HG02840 (cell line): Measurements from ENCODE around the gene CYP26A1.

Experiments
- ATAC-seq: cut with Tn5 transposase; IDR thresholded peaks from one replicate; pipeline ENCODE4 v1.9.1; 2021; ENCODE audit warnings: mild to moderate bottlenecking, moderate library complexity, moderate number of reproducible peaks; ENCODE audit not compliant: unreplicated experiment, low FRiP score

The CYP26A1 gene, protein sequence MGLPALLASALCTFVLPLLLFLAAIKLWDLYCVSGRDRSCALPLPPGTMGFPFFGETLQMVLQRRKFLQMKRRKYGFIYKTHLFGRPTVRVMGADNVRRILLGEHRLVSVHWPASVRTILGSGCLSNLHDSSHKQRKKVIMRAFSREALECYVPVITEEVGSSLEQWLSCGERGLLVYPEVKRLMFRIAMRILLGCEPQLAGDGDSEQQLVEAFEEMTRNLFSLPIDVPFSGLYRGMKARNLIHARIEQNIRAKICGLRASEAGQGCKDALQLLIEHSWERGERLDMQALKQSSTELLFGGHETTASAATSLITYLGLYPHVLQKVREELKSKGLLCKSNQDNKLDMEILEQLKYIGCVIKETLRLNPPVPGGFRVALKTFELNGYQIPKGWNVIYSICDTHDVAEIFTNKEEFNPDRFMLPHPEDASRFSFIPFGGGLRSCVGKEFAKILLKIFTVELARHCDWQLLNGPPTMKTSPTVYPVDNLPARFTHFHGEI

GRCh38 chr10:93073539-93074146 lies at the start of gene CYP26A1:
CYP26A1 (plus strand) TSS chr10:93073893; CDS start chr10:93073935, 42 bp downstream.
- no peak for ATAC-seq

DNA sequence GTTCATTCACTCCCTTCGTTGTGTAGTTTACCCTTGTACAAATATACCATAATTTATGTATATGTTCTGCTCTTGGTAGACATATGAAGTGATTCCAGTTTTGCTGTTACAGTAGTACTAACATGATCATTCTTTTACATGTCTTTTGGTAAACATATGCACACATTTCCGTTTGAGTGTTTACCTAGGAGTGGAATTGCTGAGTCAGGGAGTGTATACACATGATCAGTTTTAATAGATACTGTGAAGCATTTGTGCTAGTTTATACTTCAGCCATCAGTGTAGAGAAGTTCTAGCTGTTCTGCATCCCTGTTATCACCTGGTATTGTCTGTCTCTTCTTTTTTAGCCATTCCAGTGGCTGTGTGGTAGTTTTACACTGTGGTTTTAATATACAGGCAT lies 47.6 kb upstream of the CYP26A1 start:
- ATAC-seq: no peak

DNA sequence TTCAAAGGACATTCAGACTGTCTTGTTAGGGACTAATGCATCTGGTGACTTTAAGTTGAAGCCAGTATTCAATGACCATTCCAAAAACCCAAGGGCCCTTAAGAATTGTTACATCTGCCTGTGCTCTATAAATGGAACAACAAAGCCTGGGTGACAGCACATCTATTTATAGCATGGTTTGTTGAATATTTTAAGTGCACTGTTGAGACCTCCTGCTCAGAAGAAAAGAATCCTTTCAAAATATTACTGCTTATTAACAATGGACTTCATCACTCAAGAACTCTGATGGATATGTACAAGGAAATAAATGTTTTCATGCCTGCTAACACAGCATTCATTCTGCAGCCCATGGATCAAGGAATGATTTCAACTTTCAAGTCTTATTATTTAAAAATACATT lies 46.2 kb upstream of the CYP26A1 start:
- no peak for ATAC-seq

DNA sequence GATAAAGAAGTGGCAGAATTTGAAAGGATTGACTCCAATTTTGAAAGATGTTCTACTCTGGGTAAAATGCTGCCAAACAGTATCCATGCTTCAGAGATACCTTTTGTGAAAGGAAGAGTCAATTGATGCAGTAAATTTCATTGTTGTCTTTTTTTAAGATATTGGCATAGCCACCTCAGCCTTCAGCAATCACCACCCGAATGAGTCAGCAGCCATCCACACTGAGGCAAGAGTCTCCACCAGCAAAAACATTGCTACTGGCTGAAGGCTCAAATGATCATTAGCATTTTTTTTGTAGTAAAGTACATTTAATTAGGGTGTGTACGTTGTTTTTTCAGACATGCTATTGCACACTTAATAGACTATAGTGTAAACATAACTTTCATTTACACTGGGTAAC lies 44.8 kb upstream of the CYP26A1 start:
- ATAC-seq: no peak

DNA sequence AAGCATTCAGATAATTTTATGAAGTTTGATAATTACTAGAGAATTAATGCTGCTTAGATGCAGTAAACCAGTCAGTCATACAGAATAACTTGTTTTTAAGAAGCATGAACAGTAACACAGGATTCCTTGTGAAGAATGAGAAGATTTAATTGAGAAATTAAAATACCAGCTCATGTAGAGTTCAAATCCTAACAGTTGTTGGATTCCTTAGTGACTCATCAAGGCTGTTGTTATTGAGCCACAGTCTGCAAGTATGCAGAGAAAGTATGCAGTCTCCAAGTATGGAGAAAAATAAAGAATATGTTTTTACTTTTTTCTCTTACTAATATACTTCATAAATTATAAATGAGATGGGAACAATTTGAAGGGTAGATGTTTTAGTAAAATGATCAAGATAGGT lies 43.3 kb upstream of the CYP26A1 start:
- ATAC-seq: no peak

DNA sequence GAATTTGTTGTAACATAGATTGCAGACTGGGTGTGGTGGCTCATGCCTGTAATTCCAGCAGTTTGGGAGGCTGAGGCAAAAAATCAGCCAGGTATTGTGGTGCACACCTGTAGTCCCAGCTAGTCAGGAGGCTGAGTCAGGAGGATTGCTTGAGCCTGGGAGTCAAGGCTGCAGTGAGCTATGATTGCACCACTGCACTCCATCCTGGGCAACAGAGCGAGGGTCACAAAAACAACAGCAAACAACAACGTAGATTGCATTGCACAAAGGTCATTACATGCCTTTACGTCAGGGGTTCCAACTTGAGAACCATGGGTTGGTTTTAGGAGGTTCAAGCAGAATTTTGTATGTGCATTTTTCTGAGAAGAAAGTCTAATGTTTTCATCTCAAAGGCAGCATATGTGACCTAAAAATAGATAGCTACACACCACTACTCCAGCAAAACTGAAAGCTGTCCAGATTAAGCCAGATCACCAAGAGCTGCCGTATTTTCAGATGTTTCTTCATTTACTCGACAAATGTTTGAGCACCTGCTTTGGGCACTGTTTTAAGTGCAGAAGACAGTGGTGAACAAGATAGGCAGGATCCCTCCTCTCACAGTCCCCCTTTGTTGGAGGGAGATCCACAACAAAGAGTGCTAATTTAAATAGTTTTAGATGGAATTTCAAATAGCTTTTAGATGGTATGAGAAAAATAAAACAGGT lies 41.4 kb upstream of the CYP26A1 start:
- no peak for ATAC-seq

GRCh38 chr10:93032809-93033137 lies 40.9 kb upstream of the CYP26A1 start:
- ATAC-seq: no peak

DNA sequence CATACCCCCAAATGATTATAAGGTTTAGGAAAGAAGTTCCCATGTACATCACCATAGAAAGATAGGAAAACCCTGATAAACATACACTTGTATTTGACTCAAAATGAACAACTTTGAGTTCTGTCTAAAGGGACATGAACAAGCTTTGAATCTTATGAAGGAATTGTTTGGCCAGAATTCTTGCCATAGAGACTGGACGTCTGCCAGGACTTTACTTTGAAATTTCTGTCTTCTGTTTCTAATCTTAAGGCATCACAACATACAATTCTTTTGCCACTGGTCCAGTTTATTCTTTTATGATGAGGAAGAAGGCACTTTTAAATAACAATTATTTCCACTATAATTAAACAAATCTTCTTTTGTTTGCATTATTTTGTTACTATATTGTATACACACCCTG lies 39.3 kb upstream of the CYP26A1 start:
- no peak for ATAC-seq

- ATAC-seq: no peak
Observed at GRCh38 chr10:93039110-93039509, 34.6 kb upstream of the CYP26A1 start.

- no peak for ATAC-seq
Observed at GRCh38 chr10:93039721-93040120, 34.0 kb upstream of the CYP26A1 start.

- ATAC-seq: no peak
Observed at GRCh38 chr10:93054486-93054885, 19.2 kb upstream of the CYP26A1 start.

GRCh38 chr10:93058139-93058538 lies 15.6 kb upstream of the CYP26A1 start:
- no peak for ATAC-seq

DNA sequence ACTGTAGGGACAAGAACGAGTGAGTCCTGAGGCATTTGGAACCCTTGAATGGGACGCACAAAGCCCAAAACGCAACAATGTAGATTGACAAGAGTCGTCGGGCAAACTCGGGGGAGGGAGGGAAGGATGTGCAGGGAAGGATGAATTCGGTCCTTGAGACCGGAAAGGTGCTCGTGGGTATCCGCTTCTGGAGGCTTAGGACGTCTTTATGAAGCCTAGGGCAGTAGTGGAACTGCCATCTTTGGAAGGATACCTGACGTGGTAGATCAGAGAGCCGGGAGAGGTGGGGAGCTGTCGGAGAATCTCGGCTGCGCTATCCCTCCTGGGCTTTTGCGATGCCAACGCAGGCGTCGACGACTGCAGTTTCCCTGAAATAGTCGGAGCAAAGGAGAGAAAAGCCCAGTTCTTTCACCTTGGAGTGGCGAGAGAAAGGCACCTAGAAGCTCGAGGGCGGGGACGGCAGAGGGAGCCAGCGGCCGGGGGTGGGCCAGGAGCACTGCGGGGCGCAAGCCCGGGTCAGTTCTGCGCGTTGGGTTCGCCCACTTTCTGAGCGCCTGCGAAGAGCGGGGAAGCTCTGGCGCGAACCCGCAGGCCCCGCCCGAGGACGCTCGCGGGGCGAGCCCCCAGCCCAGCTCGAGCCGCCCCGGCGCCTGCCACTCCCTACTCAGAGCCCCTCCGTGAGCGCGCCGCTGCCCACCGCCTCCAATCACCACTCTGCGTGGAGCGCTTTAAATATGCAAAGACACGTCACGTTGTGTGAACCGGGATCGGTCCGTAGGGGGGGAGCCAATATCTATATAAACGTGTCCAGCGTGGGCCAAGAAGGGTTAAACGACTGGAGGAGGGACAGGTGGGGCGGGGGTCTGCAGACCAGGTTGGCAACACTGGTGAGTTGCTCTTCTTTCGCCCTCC lies 13.5 kb upstream of the CYP26A1 start, which contains the start of gene CYP26C1:
Gene CYP26C1 (plus strand): TSS at position 824 of the 912 bp plus-strand sequence. CDS start 466 bp downstream, outside the sequence.
- ATAC-seq: no peak

DNA sequence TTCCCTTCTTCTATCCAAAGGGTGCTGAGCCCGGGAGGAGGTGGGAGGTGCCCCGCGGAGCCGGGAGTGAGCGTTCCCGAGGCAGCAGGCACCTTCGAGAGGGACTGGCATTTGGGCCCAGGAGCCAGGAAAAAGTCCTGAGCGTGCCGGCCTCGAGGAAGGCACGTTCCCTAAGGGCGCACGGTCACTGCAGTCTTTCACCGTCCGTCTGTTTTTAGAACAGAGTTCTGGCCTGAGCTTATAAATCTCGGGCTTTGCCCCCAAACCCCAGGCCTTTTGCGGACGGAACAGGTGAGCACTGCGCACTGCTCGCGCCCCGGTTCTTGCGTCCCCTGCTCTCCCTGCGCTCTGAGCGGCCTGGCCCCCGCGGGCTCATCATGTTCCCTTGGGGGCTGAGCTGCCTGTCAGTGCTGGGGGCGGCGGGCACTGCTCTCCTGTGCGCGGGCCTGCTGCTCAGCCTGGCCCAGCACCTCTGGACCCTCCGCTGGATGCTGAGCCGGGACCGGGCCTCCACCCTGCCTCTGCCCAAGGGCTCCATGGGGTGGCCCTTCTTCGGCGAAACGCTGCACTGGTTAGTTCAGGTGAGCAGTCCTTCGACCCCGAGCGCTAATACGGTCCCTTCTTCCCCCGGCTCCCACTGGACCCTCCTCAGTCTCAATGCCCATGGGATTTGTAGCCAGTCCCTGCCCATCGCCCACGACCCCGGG lies 12.7 kb upstream of the CYP26A1 start:
- ATAC-seq: no peak

GRCh38 chr10:93061594-93062513 lies 11.8 kb upstream of the CYP26A1 start:
- no peak for ATAC-seq

DNA sequence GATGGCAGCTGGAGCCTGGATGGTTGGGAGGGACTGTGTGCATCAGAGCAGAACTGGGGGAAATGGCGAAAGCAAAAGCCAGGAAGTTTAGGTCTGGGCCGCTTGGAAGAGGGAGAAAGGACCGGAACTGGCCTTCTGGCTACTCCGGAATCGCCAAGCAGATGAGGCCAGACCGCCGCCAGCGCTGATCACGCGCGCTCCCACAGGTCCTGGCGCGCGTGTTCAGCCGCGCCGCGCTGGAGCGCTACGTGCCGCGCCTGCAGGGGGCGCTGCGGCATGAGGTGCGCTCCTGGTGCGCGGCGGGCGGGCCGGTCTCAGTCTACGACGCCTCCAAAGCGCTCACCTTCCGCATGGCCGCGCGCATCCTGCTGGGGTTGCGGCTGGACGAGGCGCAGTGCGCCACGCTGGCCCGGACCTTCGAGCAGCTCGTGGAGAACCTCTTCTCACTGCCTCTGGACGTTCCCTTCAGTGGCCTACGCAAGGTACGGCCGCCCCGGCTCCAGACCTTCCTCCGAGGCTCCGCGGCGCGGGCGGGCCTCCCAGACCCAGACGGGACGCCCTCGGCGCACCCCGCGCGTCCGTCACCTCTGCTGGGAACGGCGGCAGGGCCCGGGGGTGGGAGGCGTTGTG lies 11.1 kb upstream of the CYP26A1 start:
- no peak for ATAC-seq

- no peak for ATAC-seq
Observed at GRCh38 chr10:93063144-93063976, 10.3 kb upstream of the CYP26A1 start.
